ENCODE measurements around the gene ERAP2.
A peak's percentile ranks its signal among the peaks of the same experiment; 100 is the strongest.

The ERAP2 gene

GRCh38 chr5:96934708-96935558, 58.6 kb downstream of the ERAP2 start:
- DNase-seq, result peak; percentile 97

GRCh38 chr5:96935559-96936430, 59.5 kb downstream of the ERAP2 start, which contains the start of gene LNPEP:
Gene LNPEP (plus strand): TSS chr5:96936080. CDS start chr5:96936156, 76 bp downstream.
- DNase-seq, result peak; percentile 98

- DNase-seq, result peak; percentile 65
Measured at GRCh38 chr5:96936431-96937320, 60.4 kb downstream of the ERAP2 start.

- DNase-seq, result no peak
Measured at GRCh38 chr5:96940586-96940985, 64.3 kb downstream of the ERAP2 start.

- no peak for DNase-seq
Measured at GRCh38 chr5:96941140-96941539, 64.8 kb downstream of the ERAP2 start.

- DNase-seq, result no peak
Measured at GRCh38 chr5:96942078-96942477, 65.8 kb downstream of the ERAP2 start.

- no peak for DNase-seq
Measured at GRCh38 chr5:96942911-96943310, 66.6 kb downstream of the ERAP2 start.

GRCh38 chr5:96943799-96944198, 67.5 kb downstream of the ERAP2 start:
- no peak for DNase-seq

- DNase-seq, result no peak
Measured at GRCh38 chr5:96945144-96945897, 69.0 kb downstream of the ERAP2 start.

GRCh38 chr5:96946381-96946780, 70.1 kb downstream of the ERAP2 start:
- DNase-seq, result no peak

GRCh38 chr5:96952118-96952750, 75.9 kb downstream of the ERAP2 start:
- DNase-seq, result no peak

- DNase-seq, result no peak
Measured at GRCh38 chr5:96952974-96953730, 76.9 kb downstream of the ERAP2 start.

- no peak for DNase-seq
Measured at GRCh38 chr5:96957254-96958049, 81.2 kb downstream of the ERAP2 start.

GRCh38 chr5:96958977-96959376, 82.7 kb downstream of the ERAP2 start:
- no peak for DNase-seq

GRCh38 chr5:96961053-96961452, 84.8 kb downstream of the ERAP2 start:
- DNase-seq, result no peak

GRCh38 chr5:96962540-96962991, 86.3 kb downstream of the ERAP2 start:
- no peak for DNase-seq

GRCh38 chr5:96963267-96963666, 87.0 kb downstream of the ERAP2 start:
- peak; percentile 25 for DNase-seq

GRCh38 chr5:96966801-96967200, 90.5 kb downstream of the ERAP2 start:
- DNase-seq, result no peak

- no peak for DNase-seq
Measured at GRCh38 chr5:96967400-96967799, 91.1 kb downstream of the ERAP2 start.

GRCh38 chr5:96968074-96968473, 91.8 kb downstream of the ERAP2 start:
- DNase-seq, result peak; percentile 51

Measured in eye (tissue), 1 donor.